GM11168 (cell line): ENCODE measurements around the gene HIPK1.
"Not testable (repeated sequence)": the region's sequence is repeated elsewhere in the genome, so short reads cannot be mapped to it uniquely, and the experiment has no call there.

Experiments used
- in situ Hi-C: fragments of 300-500 bp; cut with MboI; formaldehyde crosslinking; loops from one replicate; pipeline ENCODE4 v1.12.0; 2022; ENCODE audit warnings: low sequenced_read_pairs; ENCODE audit not compliant: unreplicated experiment

Gene HIPK1

DNA sequence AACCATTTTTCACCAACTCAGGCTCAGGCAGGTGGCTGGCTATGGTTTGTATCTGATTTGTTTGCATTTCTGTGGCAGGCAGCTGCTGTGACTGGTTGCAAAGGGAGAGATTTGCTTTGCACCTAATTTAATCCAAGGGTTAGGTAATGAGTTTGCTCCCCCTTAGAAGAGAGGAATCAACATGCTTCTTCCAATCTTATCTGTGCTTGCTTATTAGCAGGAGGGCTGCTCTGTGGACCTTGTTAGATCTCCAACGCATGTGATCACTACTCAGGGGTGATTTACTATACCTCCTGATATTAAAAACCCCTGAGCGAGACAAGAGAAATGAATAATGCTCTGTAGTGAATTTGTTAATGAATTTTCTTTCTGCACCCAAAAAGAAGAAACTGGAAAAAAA lies 70.7 kb downstream of the HIPK1 start:
- in situ Hi-C loops: loop anchor here (25.0 kb wide), 1 partner anchor 288 kb away; no protein-coding TSS in a partner anchor

DNA sequence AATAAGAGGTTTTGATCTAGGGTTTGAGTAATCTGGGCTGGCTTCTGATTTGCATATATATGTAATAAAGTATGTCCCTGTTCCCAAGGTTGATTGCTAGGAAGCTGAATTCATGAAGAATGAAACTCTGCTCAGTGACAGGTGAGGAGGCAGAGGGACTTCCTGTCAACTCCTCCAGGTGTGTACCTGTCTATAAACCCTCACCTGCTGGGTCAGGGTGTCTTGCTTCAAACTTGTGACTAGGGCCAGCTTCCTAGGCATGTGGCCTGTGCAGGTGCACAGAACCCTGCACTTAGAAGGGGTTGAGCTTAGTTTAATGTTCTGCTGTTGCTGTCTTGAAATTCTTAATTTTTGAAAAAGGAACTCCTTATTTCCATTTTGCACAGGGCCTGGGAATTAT lies 71.3 kb downstream of the HIPK1 start:
- in situ Hi-C loops: no loop called here

DNA sequence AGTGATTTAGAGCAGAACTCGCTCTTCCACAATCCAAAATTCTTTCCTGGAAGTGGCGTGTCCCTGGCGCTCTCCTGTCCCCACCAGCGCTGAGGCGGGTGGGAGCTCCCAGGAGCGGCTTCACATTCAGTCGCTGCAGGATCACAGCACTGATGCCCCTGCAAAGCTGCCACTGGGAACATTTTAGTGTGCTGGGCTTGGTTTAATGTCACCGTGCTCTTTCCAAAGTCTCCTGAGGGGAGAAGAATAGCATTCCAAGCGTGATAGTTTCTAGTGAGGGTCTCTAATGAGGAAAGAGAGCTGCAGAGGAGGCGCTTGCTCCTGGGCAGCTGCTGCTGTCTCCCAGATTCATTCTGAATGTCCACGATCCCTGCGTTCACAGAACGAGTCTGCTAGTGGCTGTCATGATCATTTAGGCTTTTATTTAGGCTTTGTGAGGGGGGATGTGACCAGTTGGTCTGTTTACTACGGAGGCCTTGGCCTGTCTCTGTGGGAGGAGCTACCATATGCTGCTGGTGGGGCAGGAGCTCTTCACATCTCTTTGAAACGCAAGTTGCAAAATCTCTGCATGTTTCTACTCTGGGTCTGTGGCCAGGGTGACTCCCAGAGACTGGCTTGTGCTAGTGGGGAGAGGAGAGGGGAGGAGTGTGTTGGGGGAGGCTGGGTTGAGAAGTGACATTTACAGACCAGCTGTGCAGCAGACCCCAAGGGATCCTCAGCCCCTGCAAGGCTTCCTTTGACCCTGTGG lies 73.5 kb downstream of the HIPK1 start:
- in situ Hi-C loops: no loop called here

DNA sequence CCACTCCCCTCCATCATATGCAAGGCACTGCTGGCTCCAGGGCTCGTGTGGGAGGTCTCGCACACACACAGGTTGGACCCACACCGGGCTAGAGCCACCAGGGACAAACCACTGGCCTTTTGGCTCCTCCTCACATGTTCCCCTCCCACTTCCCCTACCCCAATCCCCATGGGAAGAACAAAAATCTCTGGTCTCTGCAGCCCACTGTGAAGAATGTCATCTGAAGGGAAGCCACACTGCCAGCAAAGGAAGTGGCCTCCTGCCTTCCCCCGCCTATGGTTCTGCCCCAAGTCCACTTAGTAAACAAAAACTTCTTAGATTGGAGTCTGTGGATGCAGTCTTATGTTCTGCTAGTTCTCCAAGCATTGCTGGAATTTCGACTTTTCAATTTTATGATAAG lies 74.3 kb downstream of the HIPK1 start:
- in situ Hi-C loops: no loop called here

DNA sequence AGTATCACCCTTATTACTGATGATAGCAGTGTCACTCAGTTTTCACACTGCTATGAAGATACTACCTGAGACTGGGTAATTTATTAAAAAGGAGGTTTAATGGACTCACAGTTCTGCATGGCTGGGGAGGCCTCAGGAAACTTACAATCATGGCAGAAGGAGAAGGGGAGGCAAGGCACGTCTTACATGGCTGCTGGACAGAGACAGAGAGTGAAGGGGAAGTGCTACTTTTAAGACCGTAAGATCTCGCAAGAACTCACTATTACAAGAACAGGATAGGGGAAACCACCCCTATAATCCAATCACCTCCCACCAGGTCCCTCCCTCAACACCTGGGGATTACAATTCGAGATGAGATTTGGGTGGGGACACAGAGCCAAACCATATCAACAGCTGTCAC lies 77.7 kb downstream of the HIPK1 start:
- in situ Hi-C loops: not testable (repeated sequence)

DNA sequence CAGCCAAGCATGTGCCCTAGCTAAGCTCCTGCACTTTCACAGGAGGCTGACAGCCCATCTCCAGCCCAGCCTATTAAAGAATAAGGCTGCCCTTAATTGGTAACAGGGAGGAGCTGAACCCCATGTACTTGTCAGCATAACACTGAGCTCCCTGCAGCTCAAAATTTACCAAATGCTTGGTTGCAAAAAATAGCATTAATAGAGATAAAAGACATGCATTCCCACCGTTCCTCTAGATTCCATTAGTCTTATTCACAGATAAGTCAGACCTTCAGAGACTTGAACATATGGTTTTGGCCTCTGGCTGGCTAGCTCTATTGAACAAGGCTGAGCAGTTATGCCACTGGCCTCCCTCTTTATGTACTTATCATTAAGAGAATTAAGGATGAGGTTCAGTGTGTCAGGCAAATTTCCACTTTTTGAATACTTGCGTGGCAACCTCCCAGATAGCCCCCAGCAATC lies 79.4 kb downstream of the HIPK1 start:
- in situ Hi-C loops: no loop called here

DNA sequence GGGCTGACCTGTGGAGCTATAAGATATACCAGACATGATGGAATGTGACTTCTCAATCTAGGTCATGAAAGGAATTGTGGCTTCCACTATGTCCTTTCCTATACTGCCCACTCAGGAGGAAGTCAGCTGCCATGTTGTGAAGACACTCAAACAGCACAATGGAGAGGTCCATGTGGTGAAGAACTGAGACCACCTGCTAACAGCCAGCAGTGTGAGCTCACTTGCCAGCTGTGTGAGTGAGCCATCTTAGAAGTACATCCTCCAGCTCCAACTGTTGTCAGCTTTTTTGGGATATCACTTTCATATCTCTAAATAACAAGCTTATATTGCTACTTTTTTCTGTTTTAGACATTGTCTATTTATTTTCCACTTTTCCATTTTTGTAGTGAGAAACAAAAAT lies 79.9 kb downstream of the HIPK1 start:
- in situ Hi-C loops: no loop called here

DNA sequence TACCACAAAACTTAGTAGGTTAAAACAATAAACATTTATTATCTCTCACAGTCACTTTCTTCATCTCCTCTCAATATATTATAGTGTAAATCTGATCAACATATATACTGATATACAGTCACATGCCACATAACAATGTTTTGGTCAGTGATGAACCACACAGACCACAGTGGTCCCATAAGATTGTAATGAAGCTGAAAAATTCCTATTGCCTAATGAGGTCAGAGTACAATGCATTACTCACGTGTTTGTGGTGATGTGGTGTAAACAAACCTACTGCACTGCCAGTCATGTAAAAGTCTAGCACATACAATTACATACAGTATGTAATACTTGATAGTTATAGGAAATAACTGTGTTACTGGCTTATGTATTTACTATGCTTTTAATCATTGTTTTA lies 80.3 kb downstream of the HIPK1 start:
- in situ Hi-C loops: no loop called here

DNA sequence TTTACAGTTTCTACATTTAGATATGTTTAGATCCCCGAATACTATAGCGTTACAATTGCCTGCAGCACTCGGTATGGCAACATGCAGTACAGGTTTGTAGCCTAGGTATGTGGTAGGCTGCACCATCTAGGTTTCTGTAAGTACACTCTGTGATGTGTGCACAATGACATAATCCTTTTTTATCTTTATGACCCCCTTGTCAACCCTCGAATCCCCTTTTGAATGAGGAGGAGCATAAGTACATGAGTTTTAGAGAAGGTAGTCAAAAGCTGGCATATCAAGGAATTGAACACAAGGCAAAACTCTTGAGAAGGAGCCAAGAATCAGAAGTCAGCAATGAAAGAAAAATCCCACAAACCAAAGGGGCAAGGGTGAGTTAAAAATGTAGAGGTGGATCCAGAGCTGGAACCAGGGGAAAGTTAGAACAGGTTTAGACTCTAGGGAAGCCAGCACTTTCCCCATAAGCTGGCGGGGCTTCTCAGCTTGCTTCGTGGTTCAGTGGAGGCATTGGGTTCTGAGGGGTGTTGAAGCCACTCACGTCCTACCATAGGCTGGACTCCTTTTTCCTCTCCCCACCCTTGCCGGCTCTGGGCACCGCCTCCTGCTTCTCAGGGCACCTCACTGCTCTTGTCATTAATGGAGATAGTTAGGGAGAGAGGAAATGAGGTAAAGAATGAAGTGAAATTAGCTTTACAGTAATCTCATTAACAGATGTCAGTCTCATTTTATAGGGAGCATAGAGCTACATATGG lies 81.5 kb downstream of the HIPK1 start:
- in situ Hi-C loops: no loop called here

DNA sequence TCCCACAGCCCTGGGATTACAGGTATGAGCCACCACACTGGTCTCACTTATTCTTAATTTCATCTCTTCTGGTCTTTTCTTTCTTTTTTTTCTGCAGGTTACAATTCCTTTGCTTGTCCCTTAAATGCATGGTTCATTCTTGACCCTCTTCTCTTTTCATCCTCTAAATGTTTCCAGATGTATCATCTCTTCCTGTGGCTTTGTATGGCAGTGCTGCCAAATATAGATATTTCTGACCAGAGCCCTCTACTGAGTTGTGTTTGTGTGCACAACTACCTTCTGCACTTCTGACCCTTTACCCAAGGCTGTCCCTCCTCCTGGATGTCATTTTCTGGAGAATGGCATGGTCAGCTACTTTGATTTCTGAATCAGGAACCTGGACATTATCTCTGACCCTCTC lies 82.7 kb downstream of the HIPK1 start:
- in situ Hi-C loops: no loop called here

DNA sequence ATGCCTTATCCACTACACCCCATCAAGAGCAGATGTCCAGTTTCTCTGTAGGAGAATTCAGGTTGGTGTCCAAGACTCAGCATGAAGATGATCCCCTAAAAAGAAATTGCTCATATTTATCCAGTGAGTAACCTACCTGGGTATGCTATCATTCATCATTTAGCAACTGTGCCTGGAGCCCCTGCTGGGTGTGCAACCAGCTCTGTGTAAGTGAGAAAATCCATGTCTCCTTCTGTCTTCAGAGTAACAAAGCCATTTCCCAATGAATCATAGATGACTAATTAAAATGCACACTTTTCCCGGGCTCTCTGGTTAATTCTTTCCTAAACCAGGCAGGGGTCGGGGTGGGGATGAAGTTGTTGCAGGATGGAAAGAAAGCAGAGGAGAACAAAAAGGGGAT lies 86.0 kb downstream of the HIPK1 start:
- in situ Hi-C loops: no loop called here

DNA sequence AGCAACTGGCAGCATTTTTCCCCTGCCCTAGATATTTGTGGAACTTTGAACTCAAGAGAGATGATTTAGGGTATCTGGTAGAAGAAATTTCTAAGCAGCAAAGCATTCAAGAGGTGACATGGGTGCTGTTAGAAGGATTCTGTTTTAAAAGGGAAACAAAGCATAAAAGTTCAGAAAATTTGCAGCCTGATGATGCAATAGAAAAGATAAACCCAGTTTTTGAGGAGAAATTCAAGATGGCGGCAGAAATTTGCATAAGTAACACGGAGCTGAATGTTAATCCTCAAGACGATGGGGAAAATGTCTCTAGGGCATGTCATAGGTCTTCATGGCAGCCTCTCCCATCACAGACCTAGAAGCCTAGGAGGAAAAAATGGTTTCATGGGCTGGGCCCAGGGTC lies 90.6 kb downstream of the HIPK1 start:
- in situ Hi-C loops: not testable (repeated sequence)

DNA sequence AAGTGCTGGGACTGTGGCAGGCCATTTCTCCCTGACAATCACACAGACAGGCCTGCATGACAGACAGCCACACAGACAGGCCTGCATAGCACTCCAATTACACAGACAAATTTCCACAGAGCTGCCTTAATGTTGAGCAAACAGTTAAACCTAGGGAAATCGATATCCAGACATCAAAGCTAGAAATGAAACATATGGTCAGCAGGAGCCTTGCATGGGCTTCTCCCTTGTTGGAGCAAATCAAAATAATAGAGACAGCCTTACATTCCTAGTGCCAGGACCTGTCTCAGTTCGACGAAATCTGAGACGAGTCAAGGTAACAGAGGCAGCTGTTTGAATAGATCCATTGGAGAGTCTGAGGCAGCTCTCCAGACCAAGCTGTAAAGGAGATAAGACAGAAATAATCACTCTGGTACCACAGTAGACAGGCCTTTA lies 92.6 kb downstream of the HIPK1 start:
- in situ Hi-C loops: no loop called here

DNA sequence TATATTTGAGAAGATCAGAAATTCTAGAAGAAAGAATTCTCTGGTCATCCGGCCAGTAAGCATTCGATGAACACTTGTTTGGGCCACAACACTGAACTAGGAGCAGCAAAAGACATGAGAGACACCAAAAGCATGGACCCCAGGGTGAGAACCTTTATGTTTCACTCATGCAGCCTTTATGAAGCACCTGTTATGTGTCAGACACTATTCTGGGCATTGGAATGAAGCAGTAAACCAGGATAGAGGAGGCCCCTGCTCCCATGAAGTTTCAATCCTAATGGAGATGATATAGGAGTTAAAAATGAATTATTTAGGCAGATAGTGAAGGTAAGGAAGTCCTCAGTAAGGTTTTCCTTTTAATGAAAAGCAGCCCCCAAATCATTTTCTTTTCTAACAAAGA lies 93.8 kb downstream of the HIPK1 start:
- in situ Hi-C loops: no loop called here

DNA sequence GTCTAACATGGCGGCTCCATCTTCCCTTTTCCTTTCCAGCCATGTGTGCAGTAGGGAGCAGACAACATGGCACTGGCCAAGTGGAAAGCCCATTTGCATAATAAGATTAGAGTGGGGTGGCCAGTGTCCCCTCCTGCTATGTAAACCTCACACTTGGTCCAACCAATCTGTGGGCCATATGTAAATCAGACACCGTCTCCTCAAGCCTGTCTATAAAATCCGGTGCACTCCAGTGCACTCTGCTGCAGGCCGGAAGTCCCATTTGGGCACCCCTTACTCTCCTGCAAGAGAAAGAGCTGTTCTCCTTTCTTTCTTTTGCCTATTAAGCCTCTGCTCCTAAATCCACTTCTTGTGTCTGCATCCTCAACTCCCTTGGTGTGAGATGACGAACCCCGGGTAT lies 94.3 kb downstream of the HIPK1 start:
- in situ Hi-C loops: no loop called here

DNA sequence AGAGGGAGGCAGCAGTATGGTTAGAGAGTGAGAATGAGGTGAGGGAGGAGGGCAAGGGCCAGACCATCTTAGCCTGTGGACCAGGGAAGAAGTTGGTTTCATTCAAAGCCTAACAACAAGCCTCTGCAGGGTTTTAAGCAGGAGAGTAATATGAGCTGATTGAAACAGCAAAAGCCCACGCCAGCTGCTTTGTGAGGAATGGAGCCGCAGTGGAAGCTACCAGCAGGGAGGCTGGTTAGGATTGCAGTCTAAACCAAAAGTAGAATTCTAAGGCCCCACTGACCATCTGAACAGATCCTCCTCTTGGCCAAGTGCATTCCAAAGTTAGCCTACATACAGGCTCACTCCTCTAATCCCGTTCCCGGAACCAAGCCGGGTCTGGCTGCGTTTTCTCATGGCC lies 94.9 kb downstream of the HIPK1 start:
- in situ Hi-C loops: no loop called here

DNA sequence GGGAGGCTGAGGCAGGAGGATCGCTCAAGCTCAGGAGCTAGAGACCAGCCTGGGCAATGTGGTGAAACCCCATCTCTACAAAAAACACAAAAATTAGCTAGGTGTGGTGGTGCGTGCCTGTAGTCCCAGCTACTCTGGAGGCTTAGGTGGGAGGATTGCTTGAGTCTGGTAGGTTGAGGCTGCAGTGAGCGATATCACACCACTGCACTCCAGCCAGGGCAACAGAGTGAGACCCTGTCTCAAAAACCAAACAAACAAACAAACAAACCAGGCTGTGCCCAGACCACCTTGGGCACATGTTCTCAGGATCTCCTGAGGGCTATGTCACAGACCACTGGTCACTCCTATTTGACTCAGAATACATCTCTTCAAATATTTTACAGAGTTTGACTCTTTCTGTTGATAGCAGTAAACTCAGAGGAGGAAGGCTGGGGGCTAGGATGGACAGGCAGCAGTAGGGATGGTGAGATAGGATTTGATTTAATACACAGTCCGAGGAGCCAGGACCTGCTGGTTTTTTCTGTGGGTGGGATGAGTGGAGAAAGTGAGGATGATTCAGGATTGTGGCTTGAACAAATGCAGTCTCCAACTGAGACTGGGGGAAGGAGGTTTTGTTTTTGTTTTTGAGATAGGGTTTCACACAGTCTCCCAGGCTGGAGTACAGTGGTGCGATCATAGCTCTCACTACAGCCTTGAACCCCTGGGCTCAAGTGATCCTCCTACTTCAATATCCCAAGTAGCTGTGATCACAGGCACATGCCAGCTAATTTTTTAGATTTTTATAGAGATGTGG lies 96.7 kb downstream of the HIPK1 start:
- in situ Hi-C loops: no loop called here

DNA sequence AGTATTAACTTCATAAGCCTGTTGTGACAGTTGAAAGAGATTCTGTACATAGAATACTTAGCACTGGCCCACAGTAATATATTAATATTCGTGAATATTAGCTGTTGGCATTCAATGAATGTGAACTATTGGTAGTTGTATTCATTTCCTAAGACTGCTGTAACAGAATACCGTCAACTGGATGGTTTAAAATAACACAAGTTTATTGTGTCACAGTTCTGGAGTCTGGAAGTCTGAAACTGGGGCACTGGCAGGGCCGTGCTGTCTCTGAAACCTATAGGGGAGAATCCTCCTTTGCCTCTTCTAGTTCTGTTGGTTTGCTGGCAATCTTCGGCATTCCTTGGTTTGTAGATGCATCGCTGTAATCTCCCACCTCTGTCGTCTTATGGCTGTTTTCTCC lies 97.7 kb downstream of the HIPK1 start:
- in situ Hi-C loops: no loop called here
